Endothelial cell of hepatic sinusoid (primary cell): ENCODE results near the gene MIB2.
"Not testable (repeated sequence)": the region's sequence is repeated elsewhere in the genome, so short reads cannot be mapped to it uniquely, and the experiment has no call there.

Source experiments
- in situ Hi-C: cut with HindIII; loops from 2 replicates; pipeline ENCODE4 v1.10.0; 2017; ENCODE audit warnings: low sequenced_read_pairs

Gene MIB2

DNA sequence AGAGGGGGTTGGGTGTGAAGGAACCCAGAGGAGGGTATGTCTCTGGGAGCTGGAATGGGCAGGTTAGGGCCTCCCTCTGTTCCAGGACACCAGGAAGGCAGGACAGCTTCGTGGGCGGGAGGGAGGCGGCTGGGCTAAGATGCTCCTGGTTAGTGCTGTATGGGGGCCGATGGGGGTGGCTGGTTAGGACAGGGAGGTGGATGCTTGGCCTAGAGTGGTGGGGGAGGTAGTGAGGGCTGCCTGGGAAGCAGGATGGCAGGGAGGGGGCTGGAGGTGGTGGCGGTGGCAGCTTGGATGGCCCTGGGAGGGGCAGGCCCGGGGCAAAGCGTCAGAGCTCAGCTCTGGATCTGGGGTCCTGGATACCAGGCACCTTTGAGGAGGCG, 10.5 kb downstream of the MIB2 start:
- in situ Hi-C loops: no loop called here

DNA sequence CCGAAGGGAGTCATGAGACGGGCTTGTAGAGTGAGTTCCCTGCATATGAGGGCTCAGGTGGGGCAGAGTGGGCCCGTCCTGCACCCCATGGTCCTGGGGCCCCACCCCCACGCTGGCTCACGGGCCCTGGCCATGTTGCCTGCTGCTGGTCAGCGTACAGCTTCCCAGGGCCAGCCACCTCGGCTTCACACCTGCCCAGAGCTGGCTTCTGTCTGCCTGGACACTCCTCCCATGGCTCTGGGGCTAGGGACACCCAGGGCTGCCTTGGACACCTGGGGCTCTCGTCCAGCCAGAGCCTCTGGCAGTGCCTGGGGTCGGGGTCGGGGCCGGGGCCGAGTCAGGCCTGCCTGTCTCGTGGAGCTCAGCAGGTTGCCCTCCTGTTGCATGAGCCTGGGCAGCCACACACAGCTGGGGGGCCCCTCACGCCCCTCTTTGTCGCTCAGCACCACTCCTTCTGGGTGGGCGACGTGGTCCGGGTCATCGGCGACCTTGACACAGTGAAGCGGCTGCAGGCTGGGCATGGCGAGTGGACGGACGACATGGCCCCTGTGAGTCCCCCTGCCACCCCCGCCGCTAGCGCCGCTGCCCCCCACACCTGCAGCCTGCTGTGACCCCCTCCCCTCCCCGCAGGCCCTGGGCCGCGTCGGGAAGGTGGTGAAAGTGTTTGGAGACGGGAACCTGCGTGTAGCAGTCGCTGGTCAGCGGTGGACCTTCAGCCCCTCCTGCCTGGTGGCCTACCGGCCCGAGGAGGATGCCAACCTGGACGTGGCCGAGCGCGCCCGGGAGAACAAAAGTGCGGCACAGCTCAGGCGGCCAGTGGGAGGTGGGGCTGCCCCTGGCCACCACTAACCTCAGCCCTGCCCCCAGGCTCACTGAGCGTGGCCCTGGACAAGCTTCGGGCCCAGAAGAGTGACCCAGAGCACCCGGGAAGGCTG, 11.2 kb downstream of the MIB2 start:
- in situ Hi-C loops: no loop called here

DNA sequence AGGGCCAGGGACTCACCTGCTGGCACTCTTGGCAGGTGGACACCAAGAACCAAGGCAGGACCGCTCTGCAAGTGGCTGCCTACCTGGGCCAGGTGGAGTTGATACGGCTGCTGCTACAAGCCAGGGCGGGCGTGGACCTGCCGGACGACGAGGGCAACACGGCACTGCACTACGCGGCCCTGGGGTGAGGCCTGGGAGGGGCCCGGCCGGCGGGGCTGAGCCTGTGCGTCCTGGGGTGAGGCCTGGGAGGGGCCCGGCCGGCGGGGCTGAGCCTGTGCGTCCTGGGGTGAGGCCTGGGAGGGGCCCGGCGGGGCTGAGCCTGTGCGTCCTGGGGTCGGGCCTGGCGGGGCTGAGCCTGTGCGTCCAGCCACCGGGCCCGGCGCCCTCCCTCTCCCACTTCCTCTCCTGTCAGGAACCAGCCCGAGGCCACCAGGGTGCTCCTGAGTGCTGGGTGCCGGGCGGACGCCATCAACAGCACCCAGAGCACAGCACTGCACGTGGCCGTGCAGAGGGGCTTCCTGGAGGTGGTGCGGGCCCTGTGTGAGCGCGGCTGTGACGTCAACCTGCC, 12.0 kb downstream of the MIB2 start:
- in situ Hi-C loops: no loop called here

DNA sequence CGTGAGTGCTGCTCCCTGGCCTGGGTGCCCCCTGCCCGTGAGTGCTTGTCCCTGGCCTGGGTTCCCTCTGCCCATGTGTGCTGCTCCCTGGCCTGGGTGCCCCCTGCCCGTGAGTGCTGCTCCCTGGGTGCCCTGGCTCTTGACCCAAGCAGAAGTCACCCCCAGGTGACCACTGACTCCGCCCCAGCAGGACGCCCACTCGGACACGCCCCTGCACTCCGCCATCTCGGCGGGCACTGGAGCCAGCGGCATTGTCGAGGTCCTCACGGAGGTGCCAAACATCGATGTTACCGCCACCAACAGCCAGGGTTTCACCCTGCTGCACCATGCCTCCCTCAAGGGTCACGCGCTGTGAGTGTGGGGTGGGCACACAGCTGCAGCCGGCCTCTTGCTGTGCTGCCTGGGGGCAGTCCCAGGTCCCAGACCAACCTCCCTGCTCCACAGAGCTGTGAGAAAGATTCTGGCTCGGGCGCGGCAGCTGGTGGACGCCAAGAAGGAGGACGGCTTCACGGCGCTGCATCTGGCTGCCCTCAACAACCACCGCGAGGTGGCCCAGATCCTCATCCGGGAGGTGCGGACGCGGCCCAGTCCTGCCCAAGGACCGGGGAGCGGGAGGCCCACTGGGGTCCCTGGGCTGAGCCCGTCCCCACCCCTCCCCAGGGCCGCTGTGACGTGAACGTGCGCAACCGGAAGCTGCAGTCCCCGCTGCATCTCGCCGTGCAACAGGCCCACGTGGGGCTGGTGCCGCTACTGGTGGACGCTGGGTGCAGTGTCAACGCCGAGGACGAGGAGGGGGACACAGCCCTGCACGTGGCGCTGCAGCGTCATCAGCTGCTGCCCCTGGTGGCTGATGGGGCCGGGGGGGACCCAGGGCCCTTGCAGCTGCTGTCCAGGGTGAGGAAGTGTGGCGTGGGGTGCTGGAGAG, 12.8 kb downstream of the MIB2 start:
- in situ Hi-C loops: no loop called here

DNA sequence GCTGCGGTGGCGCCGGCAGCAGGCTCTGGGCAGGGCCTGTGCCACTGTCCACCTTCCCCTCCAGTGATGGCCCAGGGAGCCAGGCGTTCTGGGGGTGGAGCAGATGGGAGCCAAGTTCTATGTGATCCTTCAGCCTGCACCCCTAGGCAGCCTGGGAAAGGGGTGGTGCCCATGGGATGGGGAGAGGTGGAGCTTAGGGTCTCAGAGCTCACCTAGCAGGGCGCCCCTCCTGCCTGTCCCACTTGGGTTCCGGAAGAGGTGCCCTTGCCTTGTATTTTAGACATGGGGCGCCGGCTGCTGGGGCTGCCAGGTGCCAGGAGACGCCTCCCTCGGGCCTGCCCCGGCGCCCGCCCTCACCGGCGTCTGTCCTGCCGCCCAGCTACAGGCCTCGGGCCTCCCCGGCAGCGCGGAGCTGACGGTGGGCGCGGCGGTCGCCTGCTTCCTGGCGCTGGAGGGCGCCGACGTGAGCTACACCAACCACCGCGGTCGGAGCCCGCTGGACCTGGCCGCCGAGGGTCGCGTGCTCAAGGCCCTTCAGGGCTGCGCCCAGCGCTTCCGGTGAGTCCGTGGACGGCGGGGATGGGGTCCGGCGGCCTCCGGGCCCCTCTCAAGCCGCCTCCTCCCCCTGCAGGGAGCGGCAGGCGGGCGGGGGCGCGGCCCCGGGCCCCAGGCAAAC, 13.6 kb downstream of the MIB2 start:
- in situ Hi-C loops: no loop called here

DNA sequence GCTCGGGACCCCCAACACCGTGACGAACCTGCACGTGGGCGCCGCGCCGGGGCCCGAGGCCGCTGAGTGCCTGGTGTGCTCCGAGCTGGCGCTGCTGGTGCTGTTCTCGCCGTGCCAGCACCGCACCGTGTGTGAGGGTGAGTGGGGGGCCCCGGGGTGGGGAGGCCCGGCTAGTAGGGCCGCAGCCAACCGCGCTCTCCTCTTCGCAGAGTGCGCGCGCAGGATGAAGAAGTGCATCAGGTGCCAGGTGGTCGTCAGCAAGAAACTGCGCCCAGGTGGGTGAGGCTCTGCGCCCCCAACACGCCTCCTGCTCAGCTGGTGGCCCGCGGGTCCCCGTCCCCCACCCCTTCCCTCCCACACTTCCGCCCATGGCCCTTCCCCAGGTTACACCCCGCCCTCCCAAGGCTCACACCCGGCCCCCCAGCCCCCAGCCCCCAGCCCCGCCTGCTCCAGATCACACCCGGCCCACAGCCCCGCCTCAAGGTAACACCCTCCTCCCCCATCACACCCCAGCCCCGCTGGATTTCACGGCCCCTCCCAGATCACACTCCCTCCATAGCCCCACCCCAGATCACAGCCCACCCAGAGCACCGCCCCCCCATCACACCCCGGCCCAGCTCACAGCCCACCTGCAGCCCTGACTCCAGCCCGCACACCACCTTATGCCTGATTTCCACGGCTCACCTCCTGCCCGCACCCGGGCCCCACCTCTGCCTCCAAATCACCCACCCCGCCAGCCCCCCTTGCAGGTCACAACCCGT, 14.3 kb downstream of the MIB2 start:
- in situ Hi-C loops: no loop called here

DNA sequence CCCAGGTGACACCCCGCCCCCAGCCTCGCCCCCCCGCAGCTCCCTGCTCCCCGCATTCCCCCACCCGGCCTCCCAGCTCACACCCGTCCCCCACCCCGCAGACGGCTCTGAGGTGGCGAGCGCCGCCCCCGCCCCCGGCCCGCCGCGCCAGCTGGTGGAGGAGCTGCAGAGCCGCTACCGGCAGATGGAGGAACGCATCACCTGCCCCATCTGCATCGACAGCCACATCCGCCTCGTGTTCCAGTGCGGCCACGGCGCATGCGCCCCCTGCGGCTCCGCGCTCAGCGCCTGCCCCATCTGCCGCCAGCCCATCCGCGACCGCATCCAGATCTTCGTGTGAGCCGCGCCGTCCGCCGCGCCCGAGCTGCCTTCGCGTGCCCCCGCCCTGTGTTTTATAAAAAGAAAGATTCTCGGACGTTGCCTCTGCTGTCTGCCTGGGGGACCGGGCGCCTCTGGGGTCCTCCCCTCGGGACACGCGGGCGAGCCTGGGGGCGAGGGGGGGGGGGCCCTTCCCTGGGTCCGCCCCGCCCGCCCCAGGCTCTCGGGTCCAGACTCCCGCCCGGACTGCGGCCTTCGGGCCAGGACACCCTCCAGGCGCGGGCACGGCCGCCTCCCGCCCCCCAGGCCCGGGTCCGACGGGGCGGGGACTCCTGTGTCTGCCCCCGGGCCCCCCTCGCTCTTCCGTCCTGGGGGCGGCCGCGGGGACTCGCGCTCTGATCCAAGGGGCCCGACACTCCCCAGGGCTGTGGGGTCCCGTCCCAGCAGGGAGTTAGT, 15.1 kb downstream of the MIB2 start:
- in situ Hi-C loops: no loop called here

DNA sequence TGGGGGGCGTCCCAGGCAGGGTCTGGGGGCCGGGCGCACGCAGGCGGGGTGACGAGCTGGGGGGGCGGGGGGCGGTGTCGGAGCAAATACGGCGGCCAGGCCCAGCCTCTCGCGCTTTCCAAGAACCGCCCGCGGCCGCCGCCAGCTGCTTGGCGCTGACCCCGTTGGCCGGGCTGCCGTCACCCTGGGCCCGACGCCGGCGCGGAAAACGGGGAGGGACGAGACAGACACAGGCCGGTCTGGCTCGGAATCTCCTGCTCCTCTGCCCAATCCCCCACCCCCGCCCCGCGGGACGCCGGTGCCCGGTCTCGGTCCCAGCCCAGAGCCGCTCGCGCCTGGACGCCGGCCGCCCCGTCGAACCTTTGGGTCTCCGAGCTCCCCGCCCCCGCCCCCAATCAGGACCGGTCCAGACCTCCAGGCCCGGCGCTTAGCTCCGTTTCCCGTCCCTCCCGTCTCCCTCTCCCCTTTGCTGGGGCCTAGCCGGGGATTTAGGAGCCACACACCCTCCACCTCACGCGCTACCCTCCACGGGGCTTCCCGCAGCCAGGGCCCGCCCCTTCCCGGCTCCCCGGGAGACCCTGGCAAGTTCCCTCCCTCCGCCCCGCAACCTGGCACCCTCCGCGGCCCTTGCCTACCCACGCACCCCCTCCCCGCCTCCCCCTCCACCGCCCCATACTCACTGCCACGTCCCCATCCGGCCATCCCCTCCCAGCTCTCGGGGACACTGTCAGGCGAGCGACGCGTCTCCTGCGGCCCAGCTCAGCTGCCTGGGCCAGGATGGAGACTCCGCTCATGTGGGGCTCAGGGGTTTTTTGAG, 15.9 kb downstream of the MIB2 start:
- in situ Hi-C loops: no loop called here

DNA sequence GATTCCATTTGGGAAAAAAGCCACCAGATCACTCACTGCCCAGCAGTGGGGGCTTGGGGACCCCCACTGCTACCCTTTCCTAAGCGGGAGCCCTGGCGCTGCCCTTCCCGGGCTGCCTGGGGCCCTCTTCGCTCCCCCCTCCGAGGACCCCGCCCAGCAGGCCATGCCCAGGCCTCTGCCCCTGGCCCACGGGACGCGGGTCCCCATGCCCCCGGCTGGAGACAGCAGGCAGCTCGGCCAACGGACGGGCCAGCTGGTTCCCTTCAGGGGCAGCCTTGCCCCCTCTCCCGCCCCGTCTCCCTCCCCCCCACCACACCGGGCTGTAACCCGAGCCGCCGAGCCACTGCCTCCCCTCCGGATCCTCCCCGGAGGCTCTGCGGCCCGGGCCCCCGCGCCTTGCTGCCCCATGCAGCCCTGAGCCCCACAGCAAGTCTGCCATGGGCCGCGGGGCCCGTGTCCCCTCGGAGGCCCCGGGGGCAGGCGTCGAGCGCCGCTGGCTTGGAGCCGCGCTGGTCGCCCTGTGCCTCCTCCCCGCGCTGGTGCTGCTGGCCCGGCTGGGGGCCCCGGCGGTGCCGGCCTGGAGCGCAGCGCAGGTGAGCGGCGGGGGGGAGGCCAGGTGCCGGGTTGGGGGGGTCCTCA, 16.6 kb downstream of the MIB2 start, which contains the start of gene MMP23B:
MMP23B (plus strand) TSS at position 392 of the 639 bp plus-strand sequence; CDS start at position 438, 46 bp downstream.
- in situ Hi-C loops: no loop called here

DNA sequence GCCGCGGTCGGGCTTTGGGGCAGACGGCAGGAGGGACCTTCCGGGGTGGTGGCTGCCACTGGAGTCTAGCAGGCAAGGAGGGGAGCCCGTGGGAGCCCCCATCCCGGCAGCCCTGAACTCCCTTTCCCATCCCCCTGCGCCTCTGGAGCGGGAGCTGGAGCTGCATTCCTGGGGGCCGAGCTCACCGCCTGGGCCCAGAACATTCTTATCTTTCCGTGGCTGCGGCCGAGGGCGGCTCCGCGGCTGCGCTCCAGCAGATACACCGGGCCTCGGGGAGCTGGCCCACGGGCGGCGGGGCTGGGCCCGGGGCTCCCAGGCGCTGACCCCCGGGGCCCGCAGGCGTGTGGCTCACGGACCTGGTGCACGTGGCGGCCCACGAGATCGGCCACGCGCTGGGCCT, 18.1 kb downstream of the MIB2 start:
- in situ Hi-C loops: not testable (repeated sequence)

DNA sequence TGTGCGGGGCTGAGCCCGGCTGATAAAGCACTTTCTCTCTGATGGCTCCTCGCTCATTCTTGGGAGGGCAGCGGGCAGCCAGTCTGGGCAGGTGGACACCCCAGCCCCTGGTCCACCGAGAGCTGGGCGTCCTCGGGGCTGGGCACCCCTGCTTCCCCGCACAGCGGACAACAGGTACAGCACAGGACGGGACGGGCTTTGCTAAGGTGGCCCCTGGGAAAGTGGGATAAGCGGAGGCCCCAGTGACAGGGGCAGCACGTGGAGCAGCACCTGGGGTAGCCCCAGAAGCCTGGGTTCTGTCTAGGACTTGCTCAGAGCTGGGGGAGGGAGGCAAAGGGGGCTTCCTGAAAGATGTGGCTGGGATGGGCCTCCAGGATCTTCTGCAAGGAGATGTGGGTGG, 19.3 kb downstream of the MIB2 start:
- in situ Hi-C loops: not testable (repeated sequence)

DNA sequence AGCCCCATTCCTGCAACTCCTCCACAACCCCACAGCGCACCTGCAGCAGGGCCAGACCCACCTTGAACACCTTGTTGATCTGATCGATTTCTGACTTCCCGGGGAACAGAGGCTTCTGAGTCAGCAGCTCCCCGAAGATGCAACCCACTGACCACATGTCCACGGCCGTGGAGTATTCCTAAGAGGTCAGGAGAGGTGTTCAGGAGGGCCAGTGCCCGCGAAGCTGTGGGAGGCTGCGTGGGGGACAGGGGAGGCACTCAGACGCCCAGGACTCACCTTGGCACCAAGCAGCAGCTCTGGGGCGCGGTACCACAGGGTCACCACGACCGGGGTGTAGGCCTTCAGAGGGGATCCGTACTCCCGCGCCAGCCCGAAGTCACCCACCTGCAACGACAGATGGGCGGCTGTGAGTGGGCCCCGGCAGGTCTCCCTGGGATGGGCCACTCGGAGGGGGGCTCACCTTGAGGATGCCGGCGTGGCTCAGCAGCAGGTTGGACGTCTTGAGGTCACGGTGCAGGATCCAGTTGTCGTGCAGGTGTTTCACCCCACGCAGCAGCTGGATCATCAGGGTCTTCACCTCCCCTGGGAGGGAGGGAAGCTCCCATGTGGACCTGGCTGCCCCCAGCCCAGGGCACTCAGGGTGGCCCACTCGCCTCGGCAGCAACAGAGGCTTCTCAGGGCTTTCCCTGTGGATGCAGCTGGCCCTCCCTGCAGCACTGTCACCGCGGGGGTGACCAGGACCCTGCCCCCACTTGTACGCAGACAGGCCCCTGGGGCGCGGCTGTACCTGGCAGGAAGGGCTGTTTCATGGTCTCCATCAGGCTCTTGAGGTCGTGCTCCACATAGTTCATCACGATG, 21.6 kb downstream of the MIB2 start:
- in situ Hi-C loops: not testable (repeated sequence)

DNA sequence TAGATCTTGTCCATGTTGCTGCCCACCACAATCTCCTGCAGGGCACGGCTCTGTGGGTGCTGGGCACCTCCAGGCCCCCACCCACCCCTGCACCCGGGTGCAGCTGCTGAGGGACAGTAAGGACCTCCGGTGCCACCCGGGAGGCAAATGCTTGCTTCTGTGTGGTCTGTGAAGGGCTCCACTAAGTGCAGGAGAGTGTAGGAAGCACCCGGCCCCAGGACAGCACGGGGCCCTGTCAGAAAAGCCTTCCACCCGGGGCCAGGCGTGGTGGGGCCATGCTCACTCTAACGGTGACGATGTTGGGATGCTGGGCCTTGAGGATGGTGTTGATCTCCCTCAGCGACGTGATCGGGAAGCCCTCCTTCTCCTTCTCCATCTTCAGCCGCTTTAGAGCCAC, 22.2 kb downstream of the MIB2 start:
- in situ Hi-C loops: not testable (repeated sequence)

DNA sequence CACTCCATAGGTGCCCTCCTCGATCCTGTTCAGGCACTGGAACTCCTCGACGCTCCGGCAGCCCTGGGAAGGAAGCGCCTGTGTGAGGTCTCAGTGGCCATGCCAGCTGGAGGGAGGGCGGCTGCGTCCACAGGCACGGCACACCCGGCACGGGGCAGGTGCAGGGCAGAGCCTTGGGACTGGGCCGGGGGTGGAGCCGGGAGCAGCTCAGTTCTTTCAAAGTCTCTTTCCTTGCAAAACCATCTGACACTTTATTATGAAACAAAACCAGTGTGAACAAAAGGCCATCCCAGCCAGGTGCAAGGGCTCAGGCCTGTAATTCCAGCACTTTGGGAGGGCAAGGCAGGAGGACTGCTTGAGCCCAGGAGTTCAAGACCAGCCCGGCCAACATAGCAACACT, 23.2 kb downstream of the MIB2 start:
- in situ Hi-C loops: not testable (repeated sequence)

DNA sequence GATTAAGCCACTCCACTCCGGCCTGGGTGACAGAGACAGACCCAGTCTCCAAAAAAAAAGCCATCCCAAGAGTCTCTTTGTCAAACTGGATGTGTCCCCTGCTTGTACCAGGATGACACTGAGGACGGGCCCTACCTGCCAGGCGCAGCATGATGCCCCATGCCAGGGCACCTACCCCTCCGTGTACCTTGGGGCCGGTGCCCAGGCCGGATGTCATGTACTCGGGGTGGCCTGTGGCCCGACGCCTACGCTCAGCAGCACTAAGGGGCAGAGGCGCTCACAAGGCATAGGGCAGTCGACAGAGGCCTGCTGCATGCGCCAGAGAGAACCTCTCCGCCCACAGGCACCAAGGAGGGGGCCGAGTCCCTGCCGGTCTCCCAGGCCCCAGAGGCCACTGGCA, 24.1 kb downstream of the MIB2 start:
- in situ Hi-C loops: not testable (repeated sequence)

DNA sequence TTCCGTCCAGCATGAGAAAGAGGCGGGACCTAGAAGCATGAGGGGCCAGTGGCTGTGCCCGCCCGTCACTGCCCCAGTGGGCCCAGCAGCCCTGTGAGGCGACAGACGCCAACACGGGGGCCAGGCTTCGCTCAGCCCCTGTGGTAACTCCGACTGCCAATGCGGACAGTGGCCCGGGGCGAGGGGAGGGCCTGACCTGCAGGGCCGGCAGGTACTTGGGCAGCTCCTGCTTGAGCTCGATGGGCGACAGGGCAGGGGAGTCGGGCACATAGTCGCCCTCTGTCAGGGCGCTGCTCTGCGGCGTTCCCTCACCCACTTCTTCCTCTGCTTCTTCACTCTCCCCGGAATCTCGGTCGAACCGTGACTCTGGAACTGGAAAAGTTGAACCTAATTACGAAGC, 24.8 kb downstream of the MIB2 start:
- in situ Hi-C loops: not testable (repeated sequence)
